ENCODE measurements around the gene HCST. TPM values are rescaled to one million over a fixed set of nuclear protein-coding genes. Genes with fewer than 3 reads are reported as not detected.

Gene HCST
- total and polyA plus RNA-seq, 4 donors: 2.0 to 13.3 (median 3.8) TPM

- Histone ChIP-seq H3K9ac (ENCODE audit: low read depth in 1 of 2, low read length in 2 of 2) (no peak overlapping the region), H3K9me3 (ENCODE audit: control insufficient read depth in 4 of 4, low read length in 3 of 4) (no peaks in the 10 kb centered on the region), H3K36me3 (ENCODE audit: control insufficient read depth in 4 of 4, insufficient read depth in 3 of 4, low read depth in 1 of 4, low read length in 3 of 4) (peaks cover 0 to 5% (median under 1%) of the 10 kb centered on the region in 4 donors), H3K27me3 (ENCODE audit: control insufficient read depth in 4 of 4, insufficient read depth in 4 of 4, low read length in 3 of 4) (no peaks in the 10 kb centered on the region), H3K27ac (ENCODE audit: low read depth in 1 of 2, low read length in 2 of 2) (no peak overlapping the region), H3K4me1 (ENCODE audit: control insufficient read depth in 4 of 4, insufficient read depth in 4 of 4, low read length in 3 of 4) (peaks cover 11 to 39% (median 27%) of the 10 kb centered on the region in 4 donors), H3K4me3 (ENCODE audit: low read depth in 1 of 3, low read length in 3 of 3) (no peak overlapping the region)
- DNase-seq (ENCODE audit: low spot score): no peak
- WGBS: 97% methylated on average over 51 of the region's 51 CpGs
- no peak for TF ChIP-seq TAF1 (conservative IDR thresholded peaks at IDR 0.05)
- TF ChIP-seq HNF4A (conservative IDR thresholded peaks at IDR 0.05): no peak
- TF ChIP-seq GABPA (IDR thresholded peaks at IDR 0.05 in 1 of 2, conservative IDR thresholded peaks at IDR 0.05 in 1 of 2): no peak
- no peak for TF ChIP-seq ZBTB33 (IDR thresholded peaks at IDR 0.05)
- no peak for TF ChIP-seq JUND (IDR thresholded peaks at IDR 0.05)
- no peak for TF ChIP-seq FOXA2 (IDR thresholded peaks at IDR 0.05)
- no peak for TF ChIP-seq HNF4G (IDR thresholded peaks at IDR 0.05)
- no peak for TF ChIP-seq RAD21 (IDR thresholded peaks at IDR 0.05)
- no peak for TF ChIP-seq RXRA (IDR thresholded peaks at IDR 0.05)
- no peak for TF ChIP-seq YY1 (IDR thresholded peaks at IDR 0.05)
- no peak for TF ChIP-seq REST (IDR thresholded peaks at IDR 0.05)
- no peak for TF ChIP-seq EGR1 (IDR thresholded peaks at IDR 0.05; ENCODE audit: low read depth in 2 of 2)
- no peak for TF ChIP-seq MAX (IDR thresholded peaks at IDR 0.05)
- TF ChIP-seq ATF3 (IDR thresholded peaks at IDR 0.05): no peak
- TF ChIP-seq SP1 (IDR thresholded peaks at IDR 0.05): no peak
- TF ChIP-seq NR2F2 (IDR thresholded peaks at IDR 0.05): no peak
- no peak for TF ChIP-seq FOXA1 (IDR thresholded peaks at IDR 0.05)
- no peak for TF ChIP-seq CTCF (IDR thresholded peaks at IDR 0.05; ENCODE audit: low read depth, low read length, missing input control)
Measured at GRCh38 chr19:35940078-35940775, 37.9 kb downstream of the HCST start.
